ENCODE results near the gene ZNF850.
"Not testable (repeated sequence)": the region's sequence is repeated elsewhere in the genome, so short reads cannot be mapped to it uniquely, and the experiment has no call there.

Gene ZNF850

GRCh38 chr19:36771261-36772231 is 1.1 kb downstream of the ZNF850 start:
- peaks cover 0 to 15% of the 10 kb centered on the region in 2 donors for H3K4me1 ChIP-seq (ENCODE audit: control insufficient read depth in 1 of 2, insufficient read depth in 2 of 2, low read length in 2 of 2)
- H3K9me3 ChIP-seq (ENCODE audit: control insufficient read depth in 1 of 2, low read length in 2 of 2), result peaks cover under 1 to 18% of the 10 kb centered on the region in 2 donors
- H3K27ac ChIP-seq (ENCODE audit: low read length), result peak overlapping the region; percentile 84
- no peaks in the 10 kb centered on the region for H3K27me3 ChIP-seq (ENCODE audit: low read depth, low read length)
- H3K36me3 ChIP-seq (ENCODE audit: control insufficient read depth in 1 of 2, insufficient read depth in 2 of 2, low read length in 2 of 2), result no peaks in the 10 kb centered on the region
- H3K4me3 ChIP-seq (ENCODE audit: low read depth in 1 of 2, low read length in 2 of 2), result peak overlapping the region; percentile 91 to 97

GRCh38 chr19:36750066-36750691 is 22.4 kb downstream of the ZNF850 start:
- Histone ChIP-seq H3K27ac (ENCODE audit: low read length) (no peak overlapping the region), H3K27me3 (ENCODE audit: low read depth, low read length) (no peaks in the 10 kb centered on the region), H3K4me1 (ENCODE audit: control insufficient read depth in 1 of 2, insufficient read depth in 2 of 2, low read length in 2 of 2) (no peaks in the 10 kb centered on the region), H3K4me3 (ENCODE audit: low read depth in 1 of 2, low read length in 2 of 2) (peak overlapping the region; percentile 12 to 51), H3K36me3 (ENCODE audit: control insufficient read depth in 1 of 2, insufficient read depth in 2 of 2, low read length in 2 of 2) (peaks cover 19 to 98% of the 10 kb centered on the region in 2 donors), H3K9me3 (ENCODE audit: control insufficient read depth in 1 of 2, low read length in 2 of 2) (peaks cover 69 to 93% of the 10 kb centered on the region in 2 donors)

GRCh38 chr19:36749613-36750012 is 23.0 kb downstream of the ZNF850 start:
- Histone ChIP-seq H3K9me3 (ENCODE audit: control insufficient read depth in 1 of 2, low read length in 2 of 2) (peaks cover 68 to 93% of the 10 kb centered on the region in 2 donors), H3K36me3 (ENCODE audit: control insufficient read depth in 1 of 2, insufficient read depth in 2 of 2, low read length in 2 of 2) (peaks cover 19 to 98% of the 10 kb centered on the region in 2 donors)

GRCh38 chr19:36748431-36749275 is 24.0 kb downstream of the ZNF850 start:
- Histone ChIP-seq H3K27ac (ENCODE audit: low read length) (no peak overlapping the region), H3K4me1 (ENCODE audit: control insufficient read depth in 1 of 2, insufficient read depth in 2 of 2, low read length in 2 of 2) (no peaks in the 10 kb centered on the region), H3K9me3 (ENCODE audit: control insufficient read depth in 1 of 2, low read length in 2 of 2) (peaks cover 72 to 94% of the 10 kb centered on the region in 2 donors), H3K4me3 (ENCODE audit: low read depth in 1 of 2, low read length in 2 of 2) (peak overlapping the region; percentile 40 to 51), H3K36me3 (ENCODE audit: control insufficient read depth in 1 of 2, insufficient read depth in 2 of 2, low read length in 2 of 2) (peaks cover 19 to 93% of the 10 kb centered on the region in 2 donors), H3K27me3 (ENCODE audit: low read depth, low read length) (no peaks in the 10 kb centered on the region)

More at GRCh38 chr19:36749613-36750012, 23.0 kb downstream of the ZNF850 start:
- H3K4me1 ChIP-seq (ENCODE audit: control insufficient read depth in 1 of 2, insufficient read depth in 2 of 2, low read length in 2 of 2); H3K27ac ChIP-seq (ENCODE audit: low read length); H3K27me3 ChIP-seq (ENCODE audit: low read depth, low read length): not testable (repeated sequence)
- peak overlapping the region; percentile 5 to 51 for H3K4me3 ChIP-seq (ENCODE audit: low read depth in 1 of 2, low read length in 2 of 2)

GRCh38 chr19:36747750-36748149 is 24.9 kb downstream of the ZNF850 start:
- no peak overlapping the region for H3K27ac ChIP-seq (ENCODE audit: low read length)
- H3K4me3 ChIP-seq (ENCODE audit: low read depth in 1 of 2, low read length in 2 of 2), result peak overlapping the region; percentile 40 to 51
- no peaks in the 10 kb centered on the region for H3K27me3 ChIP-seq (ENCODE audit: low read depth, low read length)
- H3K36me3 ChIP-seq (ENCODE audit: control insufficient read depth in 1 of 2, insufficient read depth in 2 of 2, low read length in 2 of 2), result peaks cover 19 to 93% of the 10 kb centered on the region in 2 donors
- H3K9me3 ChIP-seq (ENCODE audit: control insufficient read depth in 1 of 2, low read length in 2 of 2), result peaks cover 75 to 95% of the 10 kb centered on the region in 2 donors
- no peaks in the 10 kb centered on the region for H3K4me1 ChIP-seq (ENCODE audit: control insufficient read depth in 1 of 2, insufficient read depth in 2 of 2, low read length in 2 of 2)

- Histone ChIP-seq H3K4me3 (ENCODE audit: low read depth in 1 of 2, low read length in 2 of 2) (peak overlapping the region in 1 of 2 donors; percentile 51), H3K4me1 (ENCODE audit: control insufficient read depth in 1 of 2, insufficient read depth in 2 of 2, low read length in 2 of 2) (no peaks in the 10 kb centered on the region), H3K27ac (ENCODE audit: low read length) (no peak overlapping the region), H3K36me3 (ENCODE audit: control insufficient read depth in 1 of 2, insufficient read depth in 2 of 2, low read length in 2 of 2) (peaks cover 17 to 86% of the 10 kb centered on the region in 2 donors), H3K9me3 (ENCODE audit: control insufficient read depth in 1 of 2, low read length in 2 of 2) (peaks cover 60 to 93% of the 10 kb centered on the region in 2 donors), H3K27me3 (ENCODE audit: low read depth, low read length) (no peaks in the 10 kb centered on the region)
Observed at GRCh38 chr19:36745870-36746269, 26.7 kb downstream of the ZNF850 start.

- not testable (repeated sequence) for H3K4me1 ChIP-seq (ENCODE audit: control insufficient read depth in 1 of 2, insufficient read depth in 2 of 2, low read length in 2 of 2); H3K27me3 ChIP-seq (ENCODE audit: low read depth, low read length); H3K27ac ChIP-seq (ENCODE audit: low read length)
- Histone ChIP-seq H3K36me3 (ENCODE audit: control insufficient read depth in 1 of 2, insufficient read depth in 2 of 2, low read length in 2 of 2) (peaks cover 0 to 39% of the 10 kb centered on the region in 2 donors), H3K9me3 (ENCODE audit: control insufficient read depth in 1 of 2, low read length in 2 of 2) (peaks cover 26 to 91% of the 10 kb centered on the region in 2 donors), H3K4me3 (ENCODE audit: low read depth in 1 of 2, low read length in 2 of 2) (peak overlapping the region in 1 of 2 donors; percentile 63)
Observed at GRCh38 chr19:36736166-36736565, 36.4 kb downstream of the ZNF850 start.

GRCh38 chr19:36719687-36720556 is 52.7 kb downstream of the ZNF850 start:
- Histone ChIP-seq H3K4me1 (ENCODE audit: control insufficient read depth in 1 of 2, insufficient read depth in 2 of 2, low read length in 2 of 2) (no peaks in the 10 kb centered on the region), H3K9me3 (ENCODE audit: control insufficient read depth in 1 of 2, low read length in 2 of 2) (peaks cover 62 to 83% of the 10 kb centered on the region in 2 donors), H3K36me3 (ENCODE audit: control insufficient read depth in 1 of 2, insufficient read depth in 2 of 2, low read length in 2 of 2) (peaks cover 43 to 81% of the 10 kb centered on the region in 2 donors), H3K27me3 (ENCODE audit: low read depth, low read length) (no peaks in the 10 kb centered on the region), H3K4me3 (ENCODE audit: low read depth in 1 of 2, low read length in 2 of 2) (peak overlapping the region; percentile 50 to 55), H3K27ac (ENCODE audit: low read length) (no peak overlapping the region)

- H3K9me3 ChIP-seq (ENCODE audit: control insufficient read depth in 1 of 2, low read length in 2 of 2), result peaks cover 68 to 91% of the 10 kb centered on the region in 2 donors
- H3K4me1 ChIP-seq (ENCODE audit: control insufficient read depth in 1 of 2, insufficient read depth in 2 of 2, low read length in 2 of 2), result no peaks in the 10 kb centered on the region
- peak overlapping the region in 1 of 2 donors; percentile 34 for H3K4me3 ChIP-seq (ENCODE audit: low read depth in 1 of 2, low read length in 2 of 2)
- no peak overlapping the region for H3K27ac ChIP-seq (ENCODE audit: low read length)
- H3K27me3 ChIP-seq (ENCODE audit: low read depth, low read length), result no peaks in the 10 kb centered on the region
- H3K36me3 ChIP-seq (ENCODE audit: control insufficient read depth in 1 of 2, insufficient read depth in 2 of 2, low read length in 2 of 2), result peaks cover 25 to 89% of the 10 kb centered on the region in 2 donors
Observed at GRCh38 chr19:36709423-36709822, 63.2 kb downstream of the ZNF850 start.

- Histone ChIP-seq H3K36me3 (ENCODE audit: control insufficient read depth in 1 of 2, insufficient read depth in 2 of 2, low read length in 2 of 2) (peaks cover 8 to 75% of the 10 kb centered on the region in 2 donors), H3K4me1 (ENCODE audit: control insufficient read depth in 1 of 2, insufficient read depth in 2 of 2, low read length in 2 of 2) (no peaks in the 10 kb centered on the region), H3K9me3 (ENCODE audit: control insufficient read depth in 1 of 2, low read length in 2 of 2) (peaks cover 57 to 78% of the 10 kb centered on the region in 2 donors)
Observed at GRCh38 chr19:36707134-36707533, 65.5 kb downstream of the ZNF850 start.

More at GRCh38 chr19:36707134-36707533, 65.5 kb downstream of the ZNF850 start:
- peak overlapping the region; percentile 11 to 34 for H3K4me3 ChIP-seq (ENCODE audit: low read depth in 1 of 2, low read length in 2 of 2)
- H3K27me3 ChIP-seq (ENCODE audit: low read depth, low read length), result no peaks in the 10 kb centered on the region
- H3K27ac ChIP-seq (ENCODE audit: low read length), result no peak overlapping the region

Measured in muscle layer of duodenum (tissue), 2 donors.